Smooth muscle cell (in vitro differentiated cells): ENCODE results near the gene NLRX1. TPM values are rescaled to one million over a fixed set of nuclear protein-coding genes. Genes with fewer than 3 reads are reported as not detected.

Source experiments
- DNase-seq: peaks from one replicate; lab custom pipeline; 2025; ENCODE audit not compliant: unreplicated experiment; lab: John Stamatoyannopoulos, UW
- H2AFZ ChIP-seq: fragments of 200-600 bp; sonication (generic); 2 replicates; pipeline ENCODE4 v1.6.0; 2016; ENCODE audit warnings: antibody characterized with exemption, low read depth, mild to moderate bottlenecking
- H3F3A ChIP-seq: fragments of 200-600 bp; sonication (generic); 2 replicates; pipeline ENCODE4 v1.6.0; 2017; ENCODE audit warnings: antibody characterized with exemption, low read depth
- H3K27ac ChIP-seq: fragments of 200-600 bp; sonication (generic); 2 replicates; pipeline ENCODE4 v1.5.1; 2016; ENCODE audit warnings: low read depth, mild to moderate bottlenecking
- H3K27me3 ChIP-seq: fragments of 200-600 bp; sonication (generic); 2 replicates; pipeline ENCODE4 v1.6.1; 2016; ENCODE audit warnings: low read depth, mild to moderate bottlenecking
- H3K36me3 ChIP-seq: fragments of 200-600 bp; sonication (generic); 2 replicates; pipeline ENCODE4 v1.5.1; 2016; ENCODE audit warnings: low read depth
- H3K4me1 ChIP-seq: fragments of 200-600 bp; sonication (generic); 2 replicates; pipeline ENCODE4 v1.5.1; 2016; ENCODE audit warnings: low read depth
- H3K4me2 ChIP-seq: fragments of 200-600 bp; sonication (generic); 2 replicates; pipeline ENCODE4 v1.6.0; 2016; ENCODE audit warnings: mild to moderate bottlenecking
- H3K4me3 ChIP-seq: fragments of 200-600 bp; sonication (generic); 2 replicates; pipeline ENCODE4 v1.5.1; 2016; ENCODE audit warnings: mild to moderate bottlenecking
- H3K79me2 ChIP-seq: fragments of 200-600 bp; sonication (generic); 2 replicates; pipeline ENCODE4 v1.6.0; 2016; ENCODE audit warnings: low read depth, mild to moderate bottlenecking
- H3K9ac ChIP-seq: fragments of 200-600 bp; sonication (generic); 2 replicates; pipeline ENCODE4 v1.6.0; 2016; ENCODE audit warnings: low read depth
- H3K9me3 ChIP-seq: fragments of 200-600 bp; sonication (generic); replicated peaks from 2 replicates; pipeline ENCODE4 v1.5.1; 2016; ENCODE audit warnings: low read depth
- H4K20me1 ChIP-seq: fragments of 200-600 bp; sonication (generic); 2 replicates; pipeline ENCODE4 v1.6.0; 2016; ENCODE audit warnings: low read depth
- CTCF ChIP-seq: fragments of 200-600 bp; sonication (generic); IDR thresholded peaks from 2 replicates; pipeline ENCODE4 v1.5.1; 2017; ENCODE audit warnings: borderline replicate concordance, mild to moderate bottlenecking, antibody characterized with exemption; ENCODE audit not compliant: insufficient read depth, poor library complexity, severe bottlenecking
- WGBS: methylation state at CpG from one replicate; pipeline ENCODE4 v1.1.7; 2016; ENCODE audit warnings: low lambda C conversion rate; 5-methylcytosine and 5-hydroxymethylcytosine counted together
- polyA plus RNA-seq: library from polyadenylated mRNA; unstranded; fragments of >200 nt; fragmentation: Nextera tagmentation; extraction: Ambion mirVana; gene quantifications from 2 replicates; pipeline ENCODE4 v1.2.1, GENCODE V29; 2016
- total RNA-seq: library from RNA; depleted of rRNA; stranded (reverse); fragments of >200 nt; gene quantifications from 2 replicates; pipeline ENCODE4 v1.2.3, GENCODE V29; 2014

The NLRX1 gene
- total and polyA plus RNA-seq, 2 experiments from 2014 or later = 13.0 to 18.7 TPM

- Histone ChIP-seq H3F3A (no peaks in the 10 kb centered on the region), H3K9me3 (no peaks in the 10 kb centered on the region), H3K27ac (no peak overlapping the region), H4K20me1 (no peaks in the 10 kb centered on the region), H3K4me2 (no peak overlapping the region), H3K79me2 (no peaks in the 10 kb centered on the region), H3K36me3 (no peaks in the 10 kb centered on the region), H3K4me1 (peaks cover 4% of the 10 kb centered on the region), H3K9ac (no peak overlapping the region), H3K4me3 (no peak overlapping the region), H2AFZ (no peak overlapping the region), H3K27me3 (peaks cover 13% of the 10 kb centered on the region)
- WGBS = 91% methylated on average over 4 of the region's 4 CpGs
- no peak for DNase-seq
- no peak for TF ChIP-seq CTCF
These were observed 15.9 kb upstream of the NLRX1 start for GRCh38 chr11:119152604-119153003.

GRCh38 chr11:119153049-119153818, 15.3 kb upstream of the NLRX1 start:
- TF ChIP-seq CTCF = peak; percentile 6
- H3F3A ChIP-seq = no peaks in the 10 kb centered on the region
- WGBS = 86% methylated on average over 9 of the region's 9 CpGs

GRCh38 chr11:119154178-119154577, 14.3 kb upstream of the NLRX1 start:
- Histone ChIP-seq H3K9ac (no peak overlapping the region), H3K79me2 (no peaks in the 10 kb centered on the region), H3K9me3 (no peaks in the 10 kb centered on the region), H3K4me2 (no peak overlapping the region), H4K20me1 (no peaks in the 10 kb centered on the region), H3K36me3 (no peaks in the 10 kb centered on the region), H3K4me1 (no peaks in the 10 kb centered on the region), H3K4me3 (no peak overlapping the region), H2AFZ (no peak overlapping the region), H3K27ac (no peak overlapping the region), H3F3A (no peaks in the 10 kb centered on the region), H3K27me3 (peaks cover 4% of the 10 kb centered on the region)
- 94% methylated on average over 6 of the region's 6 CpGs for WGBS
- no peak for TF ChIP-seq CTCF
- no peak for DNase-seq

More at GRCh38 chr11:119153049-119153818, 15.3 kb upstream of the NLRX1 start:
- no peak for DNase-seq
- no peaks in the 10 kb centered on the region for H3K36me3 ChIP-seq
- H3K9me3 ChIP-seq = no peaks in the 10 kb centered on the region
- no peak overlapping the region for H3K4me2 ChIP-seq
- no peaks in the 10 kb centered on the region for H4K20me1 ChIP-seq
- no peak overlapping the region for H2AFZ ChIP-seq
- H3K9ac ChIP-seq = no peak overlapping the region
- no peak overlapping the region for H3K27ac ChIP-seq
- H3K79me2 ChIP-seq = no peaks in the 10 kb centered on the region
- H3K4me1 ChIP-seq = peaks cover 4% of the 10 kb centered on the region
- H3K27me3 ChIP-seq = peaks cover 7% of the 10 kb centered on the region
- no peak overlapping the region for H3K4me3 ChIP-seq
